Calu3 (cell line): ENCODE data around the gene COL26A1. TPM values are rescaled to one million over a fixed set of nuclear protein-coding genes. Genes with fewer than 3 reads are reported as not detected.

Experiments
- BruUV-seq: library from RNA; stranded (reverse); fragments of 400-500 nt; replicated peaks from 2 replicates; lab custom pipeline; 2021; lab: Mats Ljungman, UMichigan
- CTCF ChIA-PET: fragments of 300-600 bp; sonication (Branson Sonifier 250); formaldehyde crosslinking; loops from one replicate; lab custom pipeline; 2022; ENCODE audit warnings: antibody characterized with exemption; lab: Charles Lee
- DNase-seq: peaks from one replicate; pipeline ENCODE4 v3.0.0; 2022
- H3K27ac Mint-ChIP-seq: one replicate; pipeline ENCODE4 v1.8.0; 2022; ENCODE audit warnings: mixed read lengths; ENCODE audit not compliant: unreplicated experiment
- H3K27me3 Mint-ChIP-seq: one replicate; pipeline ENCODE4 v1.8.0; 2022; ENCODE audit warnings: mixed read lengths; ENCODE audit not compliant: unreplicated experiment
- H3K36me3 Mint-ChIP-seq: one replicate; pipeline ENCODE4 v1.8.0; 2022; ENCODE audit warnings: mild to moderate bottlenecking, moderate library complexity, mixed read lengths; ENCODE audit not compliant: insufficient read depth, unreplicated experiment
- H3K4me1 Mint-ChIP-seq: one replicate; pipeline ENCODE4 v1.8.0; 2022; ENCODE audit warnings: mild to moderate bottlenecking, low read depth, mixed read lengths; ENCODE audit not compliant: unreplicated experiment
- H3K4me3 Mint-ChIP-seq: one replicate; pipeline ENCODE4 v1.8.0; 2022; ENCODE audit warnings: mild to moderate bottlenecking, low read depth, moderate library complexity, mixed read lengths; ENCODE audit not compliant: unreplicated experiment
- H3K9me3 Mint-ChIP-seq: one replicate; pipeline ENCODE4 v1.8.0; 2022; ENCODE audit warnings: low read depth, mixed read lengths; ENCODE audit not compliant: unreplicated experiment
- CTCF ChIP-seq: fragments of 200-600 bp; IDR thresholded peaks from one replicate; pipeline ENCODE4 v1.8.0; 2022; ENCODE audit warnings: antibody characterized with exemption; ENCODE audit not compliant: unreplicated experiment
- intact Hi-C: fragments of 100-400 bp; cut with micrococcal nuclease; formaldehyde crosslinking; loops from one replicate; pipeline ENCODE4 v1.10.0; 2022; ENCODE audit not compliant: unreplicated experiment
- total RNA-seq: library from RNA; stranded (reverse); gene quantifications from 2 replicates; pipeline ENCODE4 v1.2.3, GENCODE V29; 2022

COL26A1 gene
- total RNA-seq, 1 experiment from 2014 or later: not detected

- TF ChIP-seq CTCF: no peak
- DNase-seq: no peak
- H3K36me3 Mint-ChIP-seq: no peaks in the 10 kb centered on the region
- no TSS peak for BruUV-seq
- H3K4me3 Mint-ChIP-seq: no peak overlapping the region
- H3K4me1 Mint-ChIP-seq: no peaks in the 10 kb centered on the region
- H3K27ac Mint-ChIP-seq: no peak overlapping the region
- peaks cover 19% of the 10 kb centered on the region for H3K27me3 Mint-ChIP-seq
- intact Hi-C loops: no loop called here
- peaks cover 2% of the 10 kb centered on the region for H3K9me3 Mint-ChIP-seq
- CTCF ChIA-PET: interaction anchor here (0.6 kb wide), 1 partner anchor 649 kb away, joined by 3 read pairs; no protein-coding TSS in a partner anchor
Measured at GRCh38 chr7:101386177-101386557, 23.5 kb downstream of the COL26A1 start.

- Mint-ChIP-seq H3K36me3 (no peaks in the 10 kb centered on the region), H3K4me1 (no peaks in the 10 kb centered on the region), H3K9me3 (no peaks in the 10 kb centered on the region), H3K4me3 (peak overlapping the region; percentile 47), H3K27ac (no peak overlapping the region), H3K27me3 (peaks cover 14% of the 10 kb centered on the region)
- BruUV-seq: no TSS peak
- no peak for TF ChIP-seq CTCF
- CTCF ChIA-PET: no interaction called here
- intact Hi-C loops: no loop called here
- peak; percentile 21 for DNase-seq
Measured at GRCh38 chr7:101386558-101387231, 24.0 kb downstream of the COL26A1 start.

GRCh38 chr7:101390901-101391301 lies 28.2 kb downstream of the COL26A1 start:
- intact Hi-C loops: no loop called here
- Mint-ChIP-seq H3K9me3 (no peaks in the 10 kb centered on the region), H3K27me3 (peaks cover 11% of the 10 kb centered on the region), H3K27ac (no peak overlapping the region), H3K36me3 (no peaks in the 10 kb centered on the region), H3K4me3 (no peak overlapping the region), H3K4me1 (no peaks in the 10 kb centered on the region)
- TF ChIP-seq CTCF: no peak
- CTCF ChIA-PET: no interaction called here
- BruUV-seq: no TSS peak
- DNase-seq: no peak

GRCh38 chr7:101391991-101392390 lies 29.3 kb downstream of the COL26A1 start:
- Mint-ChIP-seq H3K4me1 (no peaks in the 10 kb centered on the region), H3K36me3 (no peaks in the 10 kb centered on the region), H3K27me3 (peaks cover 10% of the 10 kb centered on the region), H3K27ac (no peak overlapping the region), H3K4me3 (no peak overlapping the region), H3K9me3 (no peaks in the 10 kb centered on the region)
- no peak for DNase-seq
- CTCF ChIA-PET: interaction anchor here (0.7 to 1.0 kb wide), 2 partner anchors 21 to 322 kb away, joined by 4 to 6 read pairs; no protein-coding TSS in a partner anchor
- no TSS peak for BruUV-seq
- TF ChIP-seq CTCF: no peak
- intact Hi-C loops: no loop called here
